ENCODE results near the gene TTC28. TPM values are rescaled to one million over a fixed set of nuclear protein-coding genes. Genes with fewer than 3 reads are reported as not detected.

Gene TTC28
- total RNA-seq, 1 experiment from 2014 or later: 0.12 TPM

DNA sequence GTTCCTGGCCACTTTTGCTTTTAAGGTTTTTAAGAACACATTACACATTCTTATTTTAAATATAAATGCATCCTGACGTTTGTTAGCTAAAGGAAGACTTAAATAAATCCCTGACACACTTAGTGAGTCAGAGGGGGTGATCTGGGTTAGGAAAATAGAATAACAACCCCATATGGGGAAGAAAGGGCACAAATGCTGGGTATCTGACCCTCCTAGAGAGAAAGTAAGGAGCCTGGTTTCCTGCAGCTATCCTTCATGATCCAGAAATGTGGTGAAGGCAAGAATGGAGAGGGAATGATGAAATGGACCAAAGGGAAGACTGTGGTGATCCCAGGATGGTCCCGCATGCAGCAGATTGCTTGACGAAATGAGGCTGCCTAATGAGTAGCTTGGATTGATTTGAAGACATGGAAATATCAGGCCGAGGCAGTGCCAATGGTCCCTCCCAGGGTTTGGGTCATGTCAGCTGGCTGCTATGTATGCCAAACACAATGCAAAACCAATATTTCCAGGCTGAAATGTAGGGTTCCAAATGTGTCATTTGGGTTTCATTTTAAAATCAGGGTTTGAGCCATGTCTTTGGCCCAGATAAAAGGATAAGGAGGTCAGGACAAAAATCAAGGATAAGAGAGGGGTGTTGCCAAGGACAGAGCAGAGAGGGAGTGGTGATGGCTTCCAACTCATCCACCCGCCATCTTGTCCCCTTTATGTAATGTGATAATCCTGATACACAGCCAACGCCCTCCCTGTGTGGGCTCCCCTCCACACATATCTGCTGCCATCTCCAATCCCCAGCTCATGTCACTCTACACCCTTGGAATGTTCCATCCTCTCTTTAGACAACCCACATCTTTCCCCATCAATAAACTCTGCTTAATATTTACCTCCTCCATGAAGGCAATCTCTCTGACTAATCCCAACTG is 625.5 kb downstream of the TTC28 start:
- no TSS peak for BruUV-seq (replicated peaks)
- H3K9me3 ChIP-seq (ENCODE audit: control insufficient read depth in 1 of 2, insufficient read depth in 1 of 2, low read depth in 1 of 2, low read length in 2 of 2): no peaks in the 10 kb centered on the region
- H3K4me1 ChIP-seq (ENCODE audit: control insufficient read depth in 1 of 2, insufficient read depth in 2 of 2, low read length in 2 of 2): no peaks in the 10 kb centered on the region
- H4K20me1 ChIP-seq (ENCODE audit: insufficient read depth): no peaks in the 10 kb centered on the region
- POLR2A ChIA-PET: interaction anchor here (0.6 kb wide), 1 partner anchor 1462 kb away, joined by 3 read pairs; no protein-coding TSS in a partner anchor
- DNase-seq (ENCODE audit: low read depth, low spot score) (no peak), ATAC-seq (no peak)
- no peaks in the 10 kb centered on the region for H3K36me3 ChIP-seq (ENCODE audit: control insufficient read depth in 1 of 2, insufficient read depth in 2 of 2, low read length in 2 of 2)
- TF ChIP-seq SIN3A (IDR thresholded peaks at IDR 0.05; ENCODE audit: low read depth) (no peak), CTCF (IDR thresholded peaks at IDR 0.05 in 2 of 3, conservative IDR thresholded peaks at IDR 0.05 in 1 of 3; ENCODE audit: borderline replicate concordance in 1 of 3, insufficient read depth in 1 of 3, low read depth in 2 of 3, low read length in 2 of 3) (no peak), REST (IDR thresholded peaks at IDR 0.05; ENCODE audit: low read depth) (no peak), ATF3 (IDR thresholded peaks at IDR 0.05) (no peak), TCF7L2 (IDR thresholded peaks at IDR 0.05; ENCODE audit: borderline replicate concordance, extremely low read depth, insufficient read depth, insufficient read length) (no peak), EZH2 (IDR thresholded peaks at IDR 0.05) (no peak), CBX3 (IDR thresholded peaks at IDR 0.05; ENCODE audit: low read depth) (no peak), ZNF274 (IDR thresholded peaks at IDR 0.05; ENCODE audit: low read depth, low read length) (no peak), SRF (IDR thresholded peaks at IDR 0.05; ENCODE audit: low read depth) (no peak), POLR2AphosphoS5 (IDR thresholded peaks at IDR 0.05; ENCODE audit: low read depth, low read length) (no peak), EGR1 (IDR thresholded peaks at IDR 0.05; ENCODE audit: low read depth) (no peak), EZH2phosphoT487 (IDR thresholded peaks at IDR 0.05; ENCODE audit: borderline replicate concordance) (no peak), SP1 (IDR thresholded peaks at IDR 0.05; ENCODE audit: low read depth) (no peak), RAD21 (IDR thresholded peaks at IDR 0.05; ENCODE audit: low read depth) (no peak), FOSL1 (IDR thresholded peaks at IDR 0.05; ENCODE audit: low read depth) (no peak), CEBPB (IDR thresholded peaks at IDR 0.05; ENCODE audit: low read depth) (no peak), ZFX (IDR thresholded peaks at IDR 0.05) (no peak), MAX (IDR thresholded peaks at IDR 0.05) (no peak), YY1 (IDR thresholded peaks at IDR 0.05; ENCODE audit: extremely low read depth, insufficient replicate concordance, low read depth, low read length) (no peak)
- H3K27me3 ChIP-seq (ENCODE audit: insufficient read depth, low read length): peaks cover 63% of the 10 kb centered on the region
- intact Hi-C loops (cut with micrococcal nuclease): loop anchor here (5.0 to 10.0 kb wide), 2 partner anchors 388 to 771 kb away; no protein-coding TSS in a partner anchor
- H3K4me3 ChIP-seq (replicated peaks in 1 of 2; ENCODE audit: low read depth in 1 of 2, low read length in 2 of 2): no peak overlapping the region
- H3K27ac ChIP-seq (ENCODE audit: low read depth, low read length): no peak overlapping the region
- H3K9ac ChIP-seq (ENCODE audit: low read length): no peak overlapping the region
- RAD21 ChIA-PET (ENCODE audit: low non-redundant PET in 1 of 2, low total read pairs in 2 of 2, uncharacterized antibody in 2 of 2, unreplicated experiment in 2 of 2): interaction anchor here in 1 of 2 experiments (1.7 kb wide), 1 partner anchor 542 kb away, joined by 3 read pairs; no protein-coding TSS in a partner anchor
- no peak overlapping the region for H3K4me2 ChIP-seq (ENCODE audit: low read length)
- H2AFZ ChIP-seq (ENCODE audit: low read depth, low read length, poor library complexity, severe bottlenecking): no peak overlapping the region
- no peaks in the 10 kb centered on the region for H3K79me2 ChIP-seq (ENCODE audit: insufficient read depth, low read length)
- CTCF ChIA-PET: interaction anchor here (1.4 to 5.8 kb wide), 2 partner anchors 35 to 538 kb away, joined by 3 to 47 read pairs; no protein-coding TSS in a partner anchor
- H3K9me2 ChIP-seq (ENCODE audit: insufficient read depth): no peaks in the 10 kb centered on the region
